ENCODE data around the gene SCAMP2.
"Not testable (repeated sequence)": the region's sequence is repeated elsewhere in the genome, so short reads cannot be mapped to it uniquely, and the experiment has no call there.

Gene SCAMP2

GRCh38 chr15:74890665-74890960 is 17.4 kb upstream of the SCAMP2 start:
- no peak for DNase-seq (ENCODE audit: low read depth in 1 of 2, low spot score in 1 of 2)

DNA sequence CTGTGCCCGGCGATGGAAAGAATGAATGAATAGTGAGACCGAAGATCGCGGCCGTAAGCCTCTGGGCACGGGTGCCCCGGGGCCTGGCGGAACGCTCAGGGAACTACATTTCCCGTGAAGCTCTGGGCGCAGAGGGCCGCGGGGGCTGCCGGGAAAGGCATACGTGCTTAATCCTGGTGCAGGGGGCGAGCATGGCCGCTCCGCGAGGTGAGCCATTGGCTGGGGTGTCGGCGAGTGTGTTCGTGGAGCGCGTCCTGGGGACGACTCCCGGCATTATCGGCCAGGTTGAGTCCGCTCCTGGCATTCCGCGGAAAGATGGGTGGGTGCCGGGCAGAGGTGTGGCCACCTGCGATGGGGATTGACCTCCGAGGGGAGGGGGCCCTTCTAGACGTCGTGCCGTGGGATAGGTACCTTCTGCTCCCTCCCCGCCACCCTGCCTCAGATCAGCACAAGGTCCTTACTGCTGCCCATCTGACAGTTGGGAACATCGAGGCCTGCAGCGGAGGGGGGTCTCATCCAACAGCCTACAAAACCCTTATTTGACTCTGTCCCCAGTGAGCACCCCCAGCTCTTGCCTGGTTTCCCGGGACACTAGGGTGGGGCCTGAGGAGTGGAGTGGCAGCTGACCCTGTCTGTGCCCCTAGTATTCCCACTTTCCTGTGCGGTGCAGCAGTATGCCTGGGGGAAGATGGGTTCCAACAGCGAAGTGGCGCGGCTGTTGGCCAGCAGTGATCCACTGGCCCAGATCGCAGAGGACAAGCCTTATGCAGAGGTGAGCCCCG is 16.9 kb upstream of the SCAMP2 start, which contains the start of gene MPI:
TSS of gene MPI (plus strand) at position 160 of the 782 bp plus-strand sequence. CDS start at position 192, 32 bp downstream.
- peak; percentile 65 to 76 for DNase-seq (ENCODE audit: low read depth in 1 of 2, low spot score in 1 of 2)

GRCh38 chr15:74889390-74889882 is 16.3 kb upstream of the SCAMP2 start:
- no peak for DNase-seq (ENCODE audit: low read depth in 1 of 2, low spot score in 1 of 2)

GRCh38 chr15:74888716-74889115 is 15.6 kb upstream of the SCAMP2 start:
- no peak for DNase-seq (ENCODE audit: low read depth in 1 of 2, low spot score in 1 of 2)

DNA sequence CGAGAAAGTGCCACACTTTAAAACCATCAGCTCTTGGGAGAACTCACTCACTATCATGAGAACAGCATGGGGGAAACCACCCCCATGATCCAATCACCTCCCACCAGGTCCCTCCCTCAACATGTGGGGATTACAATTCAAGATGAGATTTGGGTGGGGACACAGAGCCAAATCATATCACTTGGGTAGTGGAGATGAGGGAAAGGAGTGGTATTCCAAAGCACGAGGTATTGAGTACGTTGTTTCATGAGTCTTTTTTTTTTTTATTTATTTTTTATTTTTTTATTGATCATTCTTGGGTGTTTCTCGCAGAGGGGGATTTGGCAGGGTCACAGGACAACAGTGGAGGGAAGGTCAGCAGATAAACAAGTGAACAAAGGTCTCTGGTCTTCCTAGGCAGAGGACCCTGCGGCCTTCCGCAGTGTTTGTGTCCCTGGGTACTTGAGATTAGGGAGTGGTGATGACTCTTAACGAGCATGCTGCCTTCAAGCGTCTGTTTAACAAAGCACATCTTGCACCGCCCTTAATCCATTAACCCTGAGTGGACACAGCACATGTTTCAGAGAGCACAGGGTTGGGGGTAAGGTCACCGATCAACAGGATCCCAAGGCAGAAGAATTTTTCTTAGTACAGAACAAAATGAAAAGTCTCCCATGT is 14.5 kb upstream of the SCAMP2 start:
- not testable (repeated sequence) for DNase-seq (ENCODE audit: low read depth in 1 of 2, low spot score in 1 of 2)

DNA sequence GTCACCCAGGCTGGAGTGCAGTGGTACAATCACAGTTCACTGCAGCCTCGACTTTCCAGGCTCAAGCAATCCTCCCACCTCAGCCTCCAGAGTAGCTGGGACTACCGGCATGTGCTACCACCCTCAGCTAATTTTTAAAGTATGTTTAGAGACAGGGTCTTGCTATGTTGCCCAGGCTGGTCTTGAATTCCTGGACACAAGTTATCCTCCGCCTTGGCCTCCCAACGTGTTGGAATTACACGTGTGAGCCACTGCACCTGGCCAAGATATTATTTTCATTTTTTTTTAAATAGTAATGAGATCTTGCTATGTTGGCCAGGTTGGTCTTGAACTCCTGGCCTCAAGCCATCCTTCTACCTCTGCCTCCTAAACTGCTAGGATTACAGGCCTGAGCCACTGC is 12.3 kb upstream of the SCAMP2 start:
- no peak for DNase-seq (ENCODE audit: low read depth in 1 of 2, low spot score in 1 of 2)

DNA sequence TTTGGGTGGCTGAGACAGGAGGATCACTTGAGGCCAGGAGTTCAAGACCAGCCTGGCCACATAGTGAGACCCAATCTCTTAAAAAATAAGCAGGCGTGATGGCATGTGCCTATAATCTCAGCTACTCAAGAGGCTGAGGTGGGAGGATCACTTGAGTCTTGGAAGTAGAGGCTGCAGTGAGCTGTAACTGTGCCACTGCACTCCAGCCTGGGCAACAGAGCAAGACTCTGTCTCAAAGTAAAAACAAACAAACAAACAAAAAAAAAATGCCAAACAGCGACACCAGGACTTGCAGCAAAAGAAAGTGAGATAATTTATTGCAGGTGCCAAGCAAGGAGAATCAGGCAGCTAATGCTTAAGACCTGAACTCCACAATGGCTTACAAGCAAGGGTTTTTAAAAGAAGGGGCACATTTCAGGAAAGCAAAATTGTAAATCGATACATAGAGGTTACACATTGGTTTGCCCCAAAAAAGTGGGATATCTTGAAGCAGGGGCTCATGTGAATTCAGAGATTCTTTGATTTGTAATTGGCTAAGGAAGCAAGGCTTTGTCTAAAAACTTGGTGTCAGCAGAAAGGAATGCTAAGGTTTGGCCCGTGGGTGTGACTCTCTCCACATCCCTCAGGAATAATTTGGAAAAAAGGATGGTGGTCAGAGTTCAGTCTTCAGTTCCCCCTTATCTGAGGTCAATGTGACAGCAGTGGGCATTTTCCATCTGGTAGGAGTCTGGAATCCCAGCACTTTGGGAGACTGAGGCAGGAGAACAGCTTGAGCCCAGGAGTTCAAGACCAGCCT is 11.5 kb upstream of the SCAMP2 start:
- DNase-seq (ENCODE audit: low read depth in 1 of 2, low spot score in 1 of 2): no peak

GRCh38 chr15:74882528-74882927 is 9.4 kb upstream of the SCAMP2 start:
- no peak for DNase-seq (ENCODE audit: low read depth in 1 of 2, low spot score in 1 of 2)

DNA sequence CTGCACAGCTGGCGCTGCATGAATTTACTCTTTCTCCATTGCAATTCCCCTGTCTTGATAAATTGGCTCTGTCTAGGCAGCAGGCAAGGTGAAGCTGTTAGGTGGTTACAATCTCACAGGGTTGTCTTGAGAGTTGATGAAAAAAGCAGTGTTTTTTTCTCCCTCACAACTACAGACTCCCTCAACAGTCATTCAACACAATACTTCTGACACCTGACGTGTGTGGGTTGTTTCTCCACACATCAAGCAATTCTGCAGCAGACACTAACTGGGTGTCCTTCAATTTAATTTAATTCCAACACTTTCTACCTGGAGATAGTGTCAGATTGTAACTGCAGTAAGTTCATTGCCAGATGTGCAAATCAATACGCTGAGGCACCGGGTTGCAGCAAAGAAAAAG is 5.1 kb upstream of the SCAMP2 start:
- no peak for DNase-seq (ENCODE audit: low read depth in 1 of 2, low spot score in 1 of 2)

DNA sequence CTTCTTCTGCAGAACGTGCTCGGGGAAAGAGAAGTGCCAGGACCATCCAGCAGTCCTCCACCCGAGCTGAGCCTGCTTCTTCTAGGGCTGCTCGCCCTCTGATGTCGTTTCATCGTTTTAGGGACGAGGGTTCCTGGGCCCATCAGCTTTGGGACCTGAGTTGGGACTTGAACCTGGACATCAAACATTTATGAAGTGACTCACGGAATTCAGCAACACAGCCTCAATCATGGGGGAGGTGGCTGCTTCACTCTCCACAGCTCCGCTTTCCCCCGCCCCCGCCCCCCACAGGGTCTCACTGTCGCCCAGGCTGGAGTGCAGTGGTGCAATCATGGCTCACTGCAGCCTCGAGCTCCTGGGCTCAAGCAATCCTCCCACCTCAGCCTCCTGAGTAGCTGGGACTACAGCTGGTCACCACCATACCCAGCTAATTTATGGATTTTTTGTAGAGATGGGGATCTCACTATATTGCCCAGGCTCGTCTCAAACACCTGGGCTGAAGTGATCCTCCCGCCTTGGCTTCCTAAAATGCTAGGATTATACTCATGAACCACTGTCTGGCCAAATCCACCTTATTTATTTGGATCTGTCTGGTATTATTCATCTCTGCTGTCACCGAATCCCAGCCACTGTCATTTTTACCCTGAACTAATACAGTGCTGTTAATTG is 725 bp upstream of the SCAMP2 start:
- no peak for DNase-seq (ENCODE audit: low read depth in 1 of 2, low spot score in 1 of 2)

GRCh38 chr15:74872702-74873035 is 496 bp downstream of the SCAMP2 start:
- DNase-seq (ENCODE audit: low read depth in 1 of 2, low spot score in 1 of 2): no peak

GRCh38 chr15:74870436-74871215 is 2.5 kb downstream of the SCAMP2 start:
- no peak for DNase-seq (ENCODE audit: low read depth in 1 of 2, low spot score in 1 of 2)

DNA sequence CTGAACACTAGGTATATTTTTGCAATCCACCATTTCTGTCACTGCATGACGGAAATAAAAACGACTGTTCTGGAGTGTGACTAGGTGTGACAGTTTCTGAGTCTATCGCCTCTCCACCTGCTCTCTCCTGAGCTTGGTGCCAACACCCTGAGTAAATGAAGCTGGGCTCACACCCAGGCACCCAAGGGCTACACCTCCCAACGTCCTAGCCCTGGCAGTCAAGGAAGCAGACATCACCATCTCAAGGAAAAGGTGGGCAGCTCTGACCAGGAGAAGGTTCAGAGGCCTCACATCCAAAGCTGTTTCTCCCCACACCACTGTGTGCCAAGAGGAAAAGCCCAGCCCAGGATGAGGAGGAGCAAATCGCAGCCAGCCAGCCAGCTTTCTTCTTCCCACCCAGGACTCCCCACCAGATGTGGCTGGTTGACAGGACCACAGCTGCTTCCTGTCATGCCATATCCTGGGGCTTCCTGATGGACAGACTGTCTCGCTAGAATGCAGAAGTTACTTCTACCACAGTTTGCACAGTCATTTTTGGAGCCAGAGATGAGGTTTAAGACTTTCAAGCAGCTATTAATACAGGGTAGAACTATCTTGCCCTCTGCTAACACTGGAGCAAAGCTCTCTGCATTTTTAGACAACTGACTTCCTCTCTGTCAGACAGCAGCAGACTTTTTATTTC is 3.3 kb downstream of the SCAMP2 start:
- DNase-seq (ENCODE audit: low read depth in 1 of 2, low spot score in 1 of 2): no peak

- no peak for DNase-seq (ENCODE audit: low read depth in 1 of 2, low spot score in 1 of 2)
Measured at GRCh38 chr15:74869372-74869725, 3.8 kb downstream of the SCAMP2 start.

- DNase-seq (ENCODE audit: low read depth in 1 of 2, low spot score in 1 of 2): no peak
Measured at GRCh38 chr15:74868059-74868458, 5.1 kb downstream of the SCAMP2 start.

- DNase-seq (ENCODE audit: low read depth in 1 of 2, low spot score in 1 of 2): no peak
Measured at GRCh38 chr15:74867466-74868038, 5.6 kb downstream of the SCAMP2 start.

DNA sequence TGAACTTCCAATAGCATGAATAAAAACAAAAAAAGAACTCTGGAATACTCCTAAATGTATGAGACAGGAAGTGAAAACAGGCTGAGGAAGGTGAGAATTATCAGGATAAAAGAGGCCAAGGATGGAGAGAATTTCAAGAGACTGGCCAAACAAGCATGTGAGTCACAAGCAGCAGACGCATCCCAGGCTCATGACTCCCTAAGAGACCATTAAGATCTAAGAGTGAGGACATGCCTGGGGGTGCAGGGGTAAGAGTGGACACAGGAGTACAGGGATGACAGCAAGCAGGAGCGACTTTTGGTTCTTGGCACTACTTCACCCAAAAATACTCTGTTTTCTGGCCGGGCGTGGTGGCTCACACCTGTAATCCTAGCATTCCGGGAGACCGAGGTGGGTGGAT is 7.1 kb downstream of the SCAMP2 start:
- no peak for DNase-seq (ENCODE audit: low read depth in 1 of 2, low spot score in 1 of 2)

DNA sequence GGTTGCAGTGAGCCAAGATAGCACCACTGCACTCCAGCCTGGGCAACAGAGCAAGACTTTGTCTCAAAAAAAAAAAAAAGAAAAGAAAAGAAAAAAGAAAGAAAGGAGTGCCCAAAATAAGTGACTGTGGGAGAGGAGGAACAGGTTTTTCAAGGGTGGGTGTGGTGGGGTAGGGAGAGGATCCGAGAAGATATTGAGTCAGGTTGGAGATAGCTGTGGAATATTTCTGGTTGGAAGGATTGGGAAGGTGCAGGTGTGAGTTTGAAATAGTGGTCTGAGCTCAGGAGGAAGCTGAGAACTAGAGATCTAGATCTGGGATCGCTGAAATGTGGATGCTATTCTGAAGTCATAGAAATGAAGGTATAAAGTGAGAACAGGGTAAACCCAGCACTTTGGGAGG is 7.8 kb downstream of the SCAMP2 start:
- no peak for DNase-seq (ENCODE audit: low read depth in 1 of 2, low spot score in 1 of 2)

DNA sequence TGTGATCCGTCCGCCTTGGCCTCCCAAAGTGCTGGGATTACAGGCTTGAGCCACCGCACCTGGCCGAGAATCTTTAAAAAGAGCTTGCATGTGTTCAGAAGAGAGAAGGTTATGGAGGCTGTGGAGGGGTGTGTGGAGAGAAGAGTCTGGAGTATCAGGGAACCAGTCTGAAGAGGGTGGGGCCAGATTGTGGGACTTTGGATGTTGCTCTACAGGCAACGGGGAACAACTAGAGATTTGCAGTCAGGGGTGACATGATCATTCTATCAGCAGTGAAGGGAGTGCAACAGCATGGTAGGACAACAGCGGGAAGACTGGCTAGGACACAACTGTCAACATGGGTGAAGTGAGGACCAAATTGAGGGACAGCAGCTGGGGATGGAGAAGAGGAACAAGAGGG is 8.9 kb downstream of the SCAMP2 start:
- no peak for DNase-seq (ENCODE audit: low read depth in 1 of 2, low spot score in 1 of 2)

Data from activated T-helper 1 cell treated with anti-CD3 and anti-CD28 coated beads, Interleukin-2, amount 50 U/mL, for 16 hours (primary cell).